MM.1S (cell line): ENCODE results near the gene RABGAP1L.
"Not testable (repeated sequence)": the region's sequence is repeated elsewhere in the genome, so short reads cannot be mapped to it uniquely, and the experiment has no call there.

Source experiments
- DNase-seq: peaks from one replicate; pipeline ENCODE4 v3.0.0-alpha.2; 2015
- H2AFZ ChIP-seq: fragments of 300-600 bp; sonication (generic); 2 replicates; pipeline ENCODE4 v1.6.0; 2016; ENCODE audit warnings: antibody characterized with exemption, low read length
- H3F3A ChIP-seq: fragments of 300-600 bp; sonication (generic); 2 replicates; pipeline ENCODE4 v1.6.1; 2016; ENCODE audit warnings: mild to moderate bottlenecking, antibody characterized with exemption, low read length, moderate library complexity, mixed read lengths; ENCODE audit not compliant: insufficient read depth
- H3K27ac ChIP-seq: fragments of 300-600 bp; sonication (generic); 2 replicates; pipeline ENCODE4 v1.5.1; 2016; ENCODE audit warnings: mild to moderate bottlenecking, low read length
- H3K27me3 ChIP-seq: fragments of 300-600 bp; sonication (generic); replicated peaks from 2 replicates; pipeline ENCODE4 v1.6.0; 2016; ENCODE audit warnings: low read length; ENCODE audit not compliant: insufficient read depth
- H3K36me3 ChIP-seq: fragments of 300-600 bp; sonication (generic); replicated peaks from 2 replicates; pipeline ENCODE4 v1.6.1; 2016; ENCODE audit warnings: mild to moderate bottlenecking, low read length, mixed read lengths; ENCODE audit not compliant: insufficient read depth
- H3K4me1 ChIP-seq: fragments of 300-600 bp; sonication (generic); 2 replicates; pipeline ENCODE4 v1.6.1; 2016; ENCODE audit warnings: low read length, mixed read lengths
- H3K4me2 ChIP-seq: fragments of 300-600 bp; sonication (generic); 2 replicates; pipeline ENCODE4 v1.6.0; 2016; ENCODE audit warnings: low read depth, low read length
- H3K4me3 ChIP-seq: fragments of 300-600 bp; sonication (generic); 2 replicates; pipeline ENCODE4 v1.5.1; 2016; ENCODE audit warnings: low read length, mixed read lengths
- H3K79me2 ChIP-seq: fragments of 300-600 bp; sonication (generic); 2 replicates; pipeline ENCODE4 v1.6.1; 2016; ENCODE audit warnings: mixed run types, low read length, mixed read lengths
- H3K9ac ChIP-seq: fragments of 300-600 bp; sonication (generic); 2 replicates; pipeline ENCODE4 v1.6.1; 2016; ENCODE audit warnings: low read length, mixed read lengths
- H3K9me2 ChIP-seq: fragments of 300-600 bp; sonication (generic); replicated peaks from 2 replicates; pipeline ENCODE4 v1.6.1; 2016; ENCODE audit warnings: mild to moderate bottlenecking, low read length, mixed read lengths; ENCODE audit not compliant: insufficient read depth
- H3K9me3 ChIP-seq: fragments of 300-600 bp; sonication (generic); replicated peaks from 2 replicates; pipeline ENCODE4 v1.6.1; 2016; ENCODE audit warnings: mild to moderate bottlenecking, low read length, mixed read lengths; ENCODE audit not compliant: insufficient read depth
- H4K20me1 ChIP-seq: fragments of 300-600 bp; sonication (generic); 2 replicates; pipeline ENCODE4 v1.6.1; 2016; ENCODE audit warnings: mild to moderate bottlenecking, low read length, moderate library complexity, mixed read lengths; ENCODE audit not compliant: insufficient read depth
- CTCF ChIP-seq: fragments of 300-600 bp; sonication (generic); IDR thresholded peaks from 2 replicates; pipeline ENCODE4 v1.5.1; 2016; ENCODE audit warnings: antibody characterized with exemption, low read length, mixed read lengths
- EZH2 ChIP-seq: fragments of 300-600 bp; sonication (generic); optimal IDR thresholded peaks from 2 replicates; pipeline ENCODE3; 2017; ENCODE audit warnings: low read depth, mild to moderate bottlenecking, antibody characterized with exemption, low read length, mixed read lengths
- EZH2phosphoT487 ChIP-seq: fragments of 300-600 bp; sonication (generic); IDR thresholded peaks from 2 replicates; pipeline ENCODE4 v1.6.1; 2018; ENCODE audit warnings: antibody characterized with exemption, low read length

Gene RABGAP1L

GRCh38 chr1:174605198-174605597 is 445.9 kb downstream of the RABGAP1L start:
- Histone ChIP-seq H3K4me1 (no peaks in the 10 kb centered on the region), H4K20me1 (no peaks in the 10 kb centered on the region), H2AFZ (no peak overlapping the region), H3K27ac (no peak overlapping the region), H3F3A (no peaks in the 10 kb centered on the region), H3K79me2 (no peaks in the 10 kb centered on the region), H3K9ac (no peak overlapping the region), H3K4me2 (no peak overlapping the region), H3K27me3 (no peaks in the 10 kb centered on the region), H3K36me3 (no peaks in the 10 kb centered on the region), H3K9me3 (no peaks in the 10 kb centered on the region), H3K9me2 (no peaks in the 10 kb centered on the region), H3K4me3 (no peak overlapping the region)
- no peak for DNase-seq
- no peak for TF ChIP-seq EZH2
- no peak for TF ChIP-seq EZH2phosphoT487
- no peak for TF ChIP-seq CTCF

- Histone ChIP-seq H3K4me1 (no peaks in the 10 kb centered on the region), H3K27ac (no peak overlapping the region), H3K79me2 (no peaks in the 10 kb centered on the region), H3K4me3 (no peak overlapping the region), H2AFZ (no peak overlapping the region), H4K20me1 (no peaks in the 10 kb centered on the region), H3K9me3 (no peaks in the 10 kb centered on the region), H3K36me3 (no peaks in the 10 kb centered on the region), H3K27me3 (no peaks in the 10 kb centered on the region), H3K9ac (no peak overlapping the region), H3K4me2 (no peak overlapping the region), H3K9me2 (no peaks in the 10 kb centered on the region), H3F3A (no peaks in the 10 kb centered on the region)
- DNase-seq: no peak
- TF ChIP-seq EZH2phosphoT487 (no peak), EZH2 (no peak), CTCF (no peak)
Measured at GRCh38 chr1:174606471-174606870, 447.2 kb downstream of the RABGAP1L start.

- not testable (repeated sequence) for H3F3A ChIP-seq, H3K4me3 ChIP-seq, H4K20me1 ChIP-seq, H3K9me2 ChIP-seq, H3K4me1 ChIP-seq, DNase-seq, H3K27me3 ChIP-seq, H3K79me2 ChIP-seq, H3K4me2 ChIP-seq, H2AFZ ChIP-seq, H3K36me3 ChIP-seq, H3K9ac ChIP-seq, H3K27ac ChIP-seq, H3K9me3 ChIP-seq
Measured at GRCh38 chr1:174617905-174618304, 458.6 kb downstream of the RABGAP1L start.

- DNase-seq: no peak
- H3K79me2 ChIP-seq: no peaks in the 10 kb centered on the region
- no peaks in the 10 kb centered on the region for H3K4me1 ChIP-seq
- H3K36me3 ChIP-seq: no peaks in the 10 kb centered on the region
- no peak overlapping the region for H3K4me2 ChIP-seq
- no peak overlapping the region for H3K9ac ChIP-seq
- H3F3A ChIP-seq: no peaks in the 10 kb centered on the region
- H3K9me2 ChIP-seq: no peaks in the 10 kb centered on the region
- no peak overlapping the region for H3K4me3 ChIP-seq
- TF ChIP-seq EZH2 (no peak), CTCF (no peak), EZH2phosphoT487 (no peak)
- no peak overlapping the region for H2AFZ ChIP-seq
- H4K20me1 ChIP-seq: no peaks in the 10 kb centered on the region
- no peak overlapping the region for H3K27ac ChIP-seq
- no peaks in the 10 kb centered on the region for H3K9me3 ChIP-seq
- no peaks in the 10 kb centered on the region for H3K27me3 ChIP-seq
Measured at GRCh38 chr1:174623324-174624035, 464.2 kb downstream of the RABGAP1L start.
